GM18858 (cell line): ENCODE results near the gene PI16.

ENCODE experiments used
- ATAC-seq: cut with Tn5 transposase; IDR thresholded peaks from one replicate; pipeline ENCODE4 v1.9.1; 2021; ENCODE audit not compliant: unreplicated experiment

PI16 gene

GRCh38 chr6:36955136-36955535, 598 bp downstream of the PI16 start:
- no peak for ATAC-seq

GRCh38 chr6:36955671-36956445, 1.3 kb downstream of the PI16 start:
- ATAC-seq = no peak

- no peak for ATAC-seq
Measured at GRCh38 chr6:36956446-36956820, 1.9 kb downstream of the PI16 start.

GRCh38 chr6:36957773-36958271, 3.3 kb downstream of the PI16 start:
- no peak for ATAC-seq

GRCh38 chr6:36958775-36959554, 4.4 kb downstream of the PI16 start:
- no peak for ATAC-seq

GRCh38 chr6:36959555-36960250, 5.2 kb downstream of the PI16 start:
- no peak for ATAC-seq

GRCh38 chr6:36961441-36962435, 7.2 kb downstream of the PI16 start:
- no peak for ATAC-seq

GRCh38 chr6:36962874-36963273, 8.3 kb downstream of the PI16 start:
- no peak for ATAC-seq

- ATAC-seq = no peak
Measured at GRCh38 chr6:36963451-36964290, 9.1 kb downstream of the PI16 start.

GRCh38 chr6:36964349-36964748, 9.8 kb downstream of the PI16 start:
- no peak for ATAC-seq

GRCh38 chr6:36964908-36965307, 10.4 kb downstream of the PI16 start:
- no peak for ATAC-seq

GRCh38 chr6:36967301-36967700, 12.8 kb downstream of the PI16 start:
- ATAC-seq = no peak

GRCh38 chr6:36967757-36968156, 13.2 kb downstream of the PI16 start:
- ATAC-seq = no peak

- no peak for ATAC-seq
Measured at GRCh38 chr6:36968266-36968977, 13.9 kb downstream of the PI16 start.

GRCh38 chr6:36969240-36969691, 14.7 kb downstream of the PI16 start:
- no peak for ATAC-seq

- no peak for ATAC-seq
Measured at GRCh38 chr6:36969988-36970891, 15.7 kb downstream of the PI16 start.

GRCh38 chr6:36970892-36971842, 16.6 kb downstream of the PI16 start:
- no peak for ATAC-seq
